Hematopoietic multipotent progenitor cell treated with erythropoietin and hydrocortisone succinate and interleukin-3 and kit ligand, for 8 days (in vitro differentiated cells): Measurements from ENCODE around the gene ITPKB.
A peak's percentile ranks its signal among the peaks of the same experiment; 100 is the strongest.
"Not testable (repeated sequence)": the region's sequence is repeated elsewhere in the genome, so short reads cannot be mapped to it uniquely, and the experiment has no call there.

Experiments
- DNase-seq: peaks from one replicate; pipeline ENCODE4 v3.0.0-alpha.2; 2015

ITPKB gene

DNA sequence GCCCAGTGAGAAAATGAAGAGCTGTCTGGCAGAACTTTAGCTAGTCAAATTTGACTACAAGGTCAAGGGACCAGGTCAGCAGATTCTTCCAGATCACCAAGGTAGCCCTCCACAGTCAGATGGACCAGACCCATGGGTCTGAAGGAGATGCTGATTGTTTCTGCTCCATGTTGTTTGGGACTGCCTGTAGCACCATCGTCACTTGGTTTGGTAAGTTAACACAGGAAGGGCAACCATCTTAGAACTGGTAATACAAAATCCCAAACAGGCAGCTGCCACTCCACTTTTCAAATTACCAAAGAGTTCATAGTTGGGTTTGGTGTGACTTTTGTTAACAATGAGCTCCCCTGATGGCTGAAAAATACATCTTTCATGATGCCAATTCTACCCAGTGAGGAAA, 9.0 kb downstream of the ITPKB start:
- no peak for DNase-seq

DNA sequence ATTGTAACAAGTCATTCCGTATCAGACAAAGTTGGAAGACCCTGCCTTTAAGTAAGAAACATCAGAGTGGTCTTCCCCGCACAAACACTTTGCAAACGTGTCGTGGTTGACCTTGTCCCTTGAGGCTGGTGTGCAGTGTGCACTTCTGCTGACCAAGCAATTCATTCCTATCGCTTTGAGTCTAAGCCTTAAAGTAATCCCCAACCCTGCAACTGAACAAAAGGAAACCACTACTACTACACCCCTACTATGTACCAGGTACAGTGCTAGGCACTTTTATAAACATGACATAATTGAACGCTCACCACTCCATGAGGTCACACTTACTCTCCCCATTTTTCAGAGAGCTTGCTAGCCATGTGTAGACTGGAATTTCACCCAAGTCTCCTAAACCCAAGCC, 10.6 kb downstream of the ITPKB start:
- no peak for DNase-seq

DNA sequence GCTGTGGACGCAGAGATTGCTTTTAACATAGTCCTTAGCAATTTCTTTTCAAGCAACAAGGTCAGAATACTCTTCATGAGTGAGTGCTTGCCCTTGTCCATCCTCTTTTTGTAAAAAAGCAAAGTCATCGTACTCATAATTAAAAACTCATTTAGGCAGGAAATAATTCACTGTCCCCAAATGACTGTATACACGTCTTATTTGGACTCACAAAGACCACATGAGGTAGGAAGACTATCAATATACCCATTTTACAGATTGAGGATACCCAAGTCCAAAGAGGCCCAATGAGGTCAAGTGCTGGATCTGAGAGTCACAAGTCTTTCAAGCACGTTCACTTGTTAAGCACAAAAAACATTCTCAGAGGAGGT, 13.2 kb downstream of the ITPKB start:
- no peak for DNase-seq

DNA sequence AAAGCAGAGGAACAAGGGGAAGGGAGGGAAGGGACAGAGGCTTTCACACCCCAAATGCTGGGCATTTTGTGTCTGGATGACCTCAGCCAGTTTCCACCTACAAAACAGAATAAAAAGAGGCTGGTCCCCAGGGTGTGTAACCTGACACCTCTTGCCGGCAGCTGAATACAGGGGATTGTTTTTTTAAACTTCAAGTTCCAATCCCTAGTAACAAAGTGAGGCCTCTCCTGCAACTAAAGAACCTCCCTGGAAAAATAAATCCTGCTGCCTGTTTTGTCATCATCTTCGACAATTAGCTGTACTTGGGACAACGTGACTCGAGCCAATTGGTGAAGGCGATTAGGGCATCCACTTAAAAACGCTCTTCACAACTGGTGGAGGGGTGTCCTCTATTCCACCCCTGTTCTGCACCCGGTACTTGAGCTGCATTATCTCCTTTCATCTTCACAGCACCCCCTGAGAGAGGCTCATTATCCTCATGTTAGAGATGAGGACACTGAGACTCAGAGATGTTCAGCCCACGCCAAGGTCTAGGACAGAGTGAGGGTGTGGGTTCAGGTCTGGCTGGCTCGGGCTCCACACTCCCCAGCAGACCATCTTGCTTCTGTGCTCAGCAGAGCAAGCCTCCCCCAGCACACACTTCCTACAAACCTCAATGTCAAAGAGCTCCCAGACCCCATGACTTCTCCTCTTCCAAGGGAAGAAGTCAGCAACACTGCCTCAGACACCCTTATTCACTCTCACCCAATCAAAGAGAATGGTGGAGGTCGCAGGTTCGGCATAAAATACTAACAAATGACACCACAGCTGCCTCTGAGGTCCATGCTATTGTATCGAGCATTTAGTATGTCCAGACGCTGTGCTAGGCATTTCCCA, 15.2 kb downstream of the ITPKB start:
- no peak for DNase-seq

DNA sequence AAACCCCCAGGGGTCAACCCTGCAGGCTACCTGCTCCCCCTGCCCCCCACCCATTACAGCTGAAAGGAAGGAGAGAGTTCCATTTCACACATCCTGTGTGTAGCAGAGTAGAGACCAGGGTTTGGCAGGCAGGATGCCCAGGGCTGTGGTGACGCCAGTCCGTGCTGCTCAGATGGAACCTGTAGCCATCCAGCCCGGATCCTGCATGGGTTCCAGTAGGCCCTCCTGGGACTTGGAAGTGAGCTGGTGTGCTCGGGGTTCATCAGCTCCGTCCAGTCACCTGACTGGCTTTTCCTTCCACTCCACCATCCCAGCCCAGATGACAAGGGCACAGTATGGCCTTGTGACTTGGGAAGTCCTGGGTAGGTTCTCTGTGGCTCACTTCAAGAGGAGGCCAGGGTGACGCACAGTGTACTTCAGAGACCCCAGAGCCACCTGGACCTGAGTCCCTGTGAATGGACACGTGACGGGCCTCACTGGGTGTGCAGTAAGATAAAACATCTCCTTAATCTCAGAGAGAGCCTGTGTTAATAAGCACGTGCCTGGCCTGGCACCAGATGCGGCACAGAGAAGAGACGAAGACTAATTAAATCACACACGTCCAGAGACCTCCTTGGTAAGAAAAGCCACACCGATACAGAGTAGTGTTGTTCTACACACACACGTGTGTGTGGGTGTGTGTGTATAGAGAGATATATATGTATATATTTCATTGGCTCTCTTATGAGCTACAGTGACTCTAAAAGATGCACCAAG, 16.0 kb downstream of the ITPKB start:
- no peak for DNase-seq

DNA sequence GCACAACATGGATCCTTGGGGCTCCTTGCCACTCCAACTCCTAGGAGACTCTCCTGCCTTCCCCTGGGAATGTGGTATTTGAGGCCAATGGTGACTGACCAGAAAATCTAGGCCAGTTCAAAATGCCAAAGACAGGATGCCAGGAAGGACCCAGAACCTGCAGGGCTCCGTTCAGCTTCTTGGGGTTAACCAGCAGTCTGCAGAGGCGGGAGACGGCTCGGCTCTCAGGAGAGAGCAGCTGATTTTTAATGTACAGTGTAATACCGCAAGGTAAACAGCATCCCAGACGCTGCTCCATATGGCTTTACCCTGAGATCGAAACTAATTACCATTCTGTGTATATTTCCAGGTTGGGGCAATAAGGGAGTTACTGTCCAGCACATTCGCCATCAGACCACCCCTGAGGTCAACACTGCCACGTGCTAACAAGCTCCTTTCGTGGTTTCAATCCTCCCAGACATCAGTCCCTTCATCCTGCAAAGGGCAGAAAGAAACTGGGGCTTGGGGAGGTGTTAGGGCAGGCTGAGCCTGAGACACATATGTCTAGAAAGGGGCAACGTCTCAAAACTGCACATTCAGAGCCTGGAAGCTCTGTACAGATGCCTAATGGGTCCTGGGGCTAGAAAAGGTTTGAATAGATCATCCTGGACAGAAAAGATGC, 16.7 kb downstream of the ITPKB start:
- no peak for DNase-seq

DNA sequence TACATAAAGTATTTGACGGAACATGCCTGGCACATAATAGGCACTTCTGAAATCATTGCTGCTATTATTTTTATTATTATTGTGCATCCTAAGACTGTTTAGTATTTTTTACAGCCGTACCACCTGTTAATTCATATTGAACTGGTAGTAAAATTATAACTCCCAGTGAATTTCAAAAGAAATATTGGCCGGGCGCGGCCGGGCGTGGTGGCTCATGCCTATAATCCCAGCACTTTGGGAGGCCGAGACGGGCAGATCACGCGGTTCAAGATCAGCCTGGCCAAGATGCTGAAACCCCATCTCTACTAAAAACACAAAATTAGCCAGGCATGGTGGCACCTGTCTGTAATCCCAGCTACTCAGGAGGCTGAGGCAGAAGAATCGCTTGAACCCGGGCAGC, 18.5 kb downstream of the ITPKB start:
- not testable (repeated sequence) for DNase-seq

DNA sequence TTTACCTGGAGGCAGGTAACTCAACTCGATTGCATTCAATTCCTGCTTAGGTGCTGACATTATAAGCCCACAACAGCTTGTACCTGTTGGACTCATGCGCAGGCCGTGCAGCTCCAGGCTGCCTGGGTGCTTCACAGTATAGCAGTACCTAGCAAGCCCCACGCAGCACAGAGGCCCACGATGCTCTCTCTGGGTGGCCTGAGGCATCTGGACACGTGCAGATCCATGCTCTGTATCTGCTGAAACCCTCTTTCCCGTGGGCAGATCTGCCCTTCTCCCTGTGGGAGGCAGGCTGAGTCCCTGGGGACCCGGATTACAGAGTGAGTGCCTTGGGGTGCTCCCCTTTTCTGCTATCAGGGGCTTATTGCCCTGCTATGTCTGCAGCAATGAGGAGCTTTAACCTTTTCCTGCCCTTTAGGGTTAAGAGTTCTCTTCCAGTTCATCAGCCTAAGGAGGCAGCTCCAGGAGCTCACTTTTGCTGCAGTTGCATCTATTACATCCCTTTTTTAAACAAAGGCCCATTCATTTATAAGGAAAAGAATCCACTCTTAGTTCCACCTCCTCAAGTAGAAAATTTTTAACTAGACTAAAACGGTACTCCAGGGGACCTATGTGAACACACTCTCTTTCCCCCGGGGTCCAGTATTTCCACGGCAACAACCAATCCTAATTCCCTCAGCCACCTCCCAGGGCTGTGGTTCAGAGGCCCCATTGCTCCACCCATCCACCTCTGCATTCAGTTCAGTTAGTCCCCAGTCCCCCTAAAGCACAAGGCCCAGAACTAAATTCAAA, 19.3 kb downstream of the ITPKB start:
- no peak for DNase-seq

DNA sequence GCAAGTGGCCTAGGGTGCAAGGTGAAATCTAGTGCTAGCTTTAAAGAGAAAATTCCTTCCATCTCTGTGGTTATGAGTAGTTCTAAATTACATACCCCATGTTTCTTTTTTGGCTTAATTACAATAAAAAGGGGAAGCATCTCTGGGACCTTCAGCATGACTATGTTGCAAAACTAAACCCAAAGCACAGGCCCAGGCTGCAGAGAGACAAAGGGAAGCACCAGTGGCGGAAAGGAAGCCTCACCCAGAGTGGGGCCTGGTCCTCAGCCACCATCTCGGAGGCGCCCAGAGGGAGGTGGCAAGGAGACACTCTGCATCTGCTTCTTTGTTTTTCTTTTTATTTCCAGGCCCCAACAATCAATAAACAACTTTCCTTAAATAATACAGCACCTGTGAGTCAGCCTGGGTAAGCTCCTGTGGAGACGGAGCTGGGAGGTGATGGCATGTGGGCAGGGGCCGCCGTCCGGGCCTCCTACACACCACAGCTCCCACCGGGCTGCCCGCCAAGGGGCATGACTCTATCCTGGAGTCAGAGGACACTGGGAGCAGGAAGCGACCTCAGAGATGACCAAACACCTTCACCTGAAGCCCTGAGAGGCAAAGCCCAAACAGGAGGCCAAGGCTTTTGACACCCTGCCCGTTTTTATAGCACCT, 21.7 kb downstream of the ITPKB start:
- peak; percentile 20 for DNase-seq

DNA sequence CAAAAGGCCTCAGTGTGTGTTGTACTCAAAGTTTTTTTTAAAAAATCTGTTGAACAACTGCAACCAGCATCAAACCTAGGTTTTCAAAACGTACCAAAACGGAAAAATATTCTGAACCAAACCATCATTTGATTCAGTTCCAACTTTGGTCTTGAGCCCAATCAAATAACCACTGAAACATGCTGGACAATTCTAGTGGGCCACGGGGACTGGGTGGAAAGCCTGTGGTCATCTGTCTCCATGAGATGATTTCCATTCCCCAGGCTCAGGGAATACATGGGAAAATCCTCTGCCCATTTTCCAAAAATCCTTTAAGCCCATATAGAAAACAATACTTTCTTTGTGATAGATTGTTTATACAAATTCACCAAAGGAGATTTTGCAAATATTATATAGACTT, 22.5 kb downstream of the ITPKB start:
- DNase-seq: no peak

DNA sequence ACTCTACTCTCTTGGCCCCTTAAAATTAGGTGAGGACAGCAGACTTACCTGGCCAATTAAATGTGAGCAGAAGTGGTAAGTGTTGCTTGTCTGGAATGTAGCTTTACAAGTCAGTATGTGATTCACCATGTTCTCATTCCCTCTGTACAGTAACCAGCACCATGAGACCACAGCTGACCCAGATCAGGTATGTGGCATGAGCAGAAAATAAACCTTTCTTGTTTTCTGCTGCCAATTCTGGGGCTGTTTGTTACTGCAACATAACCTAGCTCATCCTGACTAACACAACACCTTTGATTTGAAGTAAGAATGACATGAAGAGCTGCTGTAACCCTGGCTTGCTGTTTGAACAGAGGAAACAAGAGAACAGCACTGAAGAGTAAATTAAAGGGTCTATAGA, 24.9 kb downstream of the ITPKB start:
- no peak for DNase-seq

DNA sequence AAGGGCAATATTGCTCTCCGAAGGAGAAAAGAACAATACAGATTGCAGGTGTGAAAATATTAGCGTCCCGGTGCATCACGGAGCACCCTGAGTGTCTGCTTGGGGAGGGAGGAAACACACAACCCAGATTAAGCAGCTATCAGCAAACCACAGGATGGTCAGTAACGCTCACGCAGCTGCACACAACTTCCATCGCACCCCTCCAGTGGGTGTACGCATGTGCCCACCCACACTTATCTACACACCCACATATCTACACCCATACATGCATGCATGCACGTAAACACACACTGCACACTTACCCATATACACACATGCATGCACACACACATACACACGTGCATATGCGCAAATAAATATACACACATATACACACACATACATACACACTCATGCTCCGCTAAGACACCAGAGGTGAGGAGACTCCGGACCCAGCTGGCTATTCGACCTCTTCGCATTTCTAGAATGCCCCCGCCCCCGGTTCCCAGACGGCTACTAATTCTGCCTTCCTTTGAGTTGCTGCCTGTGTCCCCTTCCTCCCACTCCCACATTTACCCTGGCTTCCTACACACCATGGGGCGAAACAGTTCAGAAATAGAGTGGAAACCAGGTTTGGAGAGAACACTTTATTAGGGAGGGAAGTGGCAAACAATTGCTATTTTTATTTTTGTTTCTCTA, 26.2 kb downstream of the ITPKB start:
- DNase-seq: peak; percentile 81

DNA sequence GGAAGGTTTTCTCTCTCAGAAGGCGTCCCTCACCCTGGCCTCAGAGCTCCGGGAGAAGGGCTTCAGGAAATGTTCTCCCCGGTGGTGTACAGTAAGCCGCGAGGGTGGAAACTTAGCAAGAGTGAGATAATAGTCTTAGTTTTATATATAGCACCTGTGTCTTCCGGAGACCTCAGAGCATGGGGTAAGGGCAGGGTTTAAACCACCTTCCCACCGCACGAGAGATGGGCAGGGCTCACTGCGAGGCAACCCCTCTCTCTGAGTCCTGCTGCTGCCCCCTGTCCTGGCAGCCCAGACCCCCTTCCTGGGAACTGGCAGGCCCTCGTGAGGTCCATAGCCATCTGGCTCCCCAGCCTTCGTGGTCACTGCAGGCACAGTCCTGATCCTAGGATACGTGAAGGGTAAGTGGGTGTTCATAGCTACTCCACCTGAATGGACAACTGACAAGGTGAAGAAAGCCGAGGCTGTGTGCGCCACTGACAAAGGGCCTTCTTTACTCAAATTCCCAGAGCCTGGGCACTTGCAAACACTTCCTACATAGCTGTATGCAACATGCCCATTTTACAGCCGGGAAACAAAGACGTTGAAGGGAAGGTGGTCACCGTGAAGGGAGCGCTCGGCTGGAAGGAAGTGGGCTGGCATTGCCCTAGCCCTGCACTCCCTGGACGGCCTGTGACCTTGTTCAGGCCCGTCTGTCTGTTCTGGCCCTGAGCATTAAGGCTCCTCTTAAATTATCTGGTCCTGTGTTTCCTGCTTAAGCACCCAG, 26.9 kb downstream of the ITPKB start:
- DNase-seq: no peak

DNA sequence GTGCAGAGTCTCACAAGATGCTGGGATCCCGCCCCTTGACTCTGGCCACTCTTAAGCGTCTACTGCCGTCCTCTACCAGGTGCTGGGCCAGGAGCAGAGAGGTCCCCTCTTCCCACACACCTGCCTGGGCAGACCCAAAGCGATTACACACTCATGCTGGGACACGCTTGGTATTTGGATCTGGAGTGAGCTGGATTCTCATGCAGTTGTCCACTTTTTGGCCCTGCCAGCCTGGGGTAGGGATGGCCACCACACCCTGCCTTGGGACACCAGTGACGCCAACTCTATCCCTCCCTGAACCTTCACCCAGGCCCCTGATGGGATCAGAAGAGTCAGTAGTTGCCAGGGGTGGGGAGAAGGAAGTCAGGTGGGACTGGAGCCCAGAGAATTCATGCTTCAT, 28.6 kb downstream of the ITPKB start:
- no peak for DNase-seq

DNA sequence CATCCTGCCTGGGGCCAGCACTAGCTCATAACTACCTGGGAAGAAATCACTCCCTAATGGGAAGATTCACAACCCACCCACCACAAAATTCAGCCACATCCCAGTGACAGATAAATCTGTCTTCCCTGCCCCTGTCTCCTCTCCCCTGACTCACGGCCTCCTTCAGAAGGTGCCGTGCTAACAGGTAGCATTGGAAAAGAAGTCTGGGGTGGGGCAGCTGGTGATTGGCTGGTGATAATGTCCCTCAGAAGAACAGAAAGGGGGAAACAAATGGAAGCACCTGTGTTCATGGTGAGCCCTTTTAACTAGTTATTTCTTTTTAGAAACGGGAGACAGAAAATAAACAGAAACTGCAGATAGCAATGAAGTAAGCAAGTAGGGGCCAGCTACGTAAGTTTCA, 29.1 kb downstream of the ITPKB start:
- no peak for DNase-seq

DNA sequence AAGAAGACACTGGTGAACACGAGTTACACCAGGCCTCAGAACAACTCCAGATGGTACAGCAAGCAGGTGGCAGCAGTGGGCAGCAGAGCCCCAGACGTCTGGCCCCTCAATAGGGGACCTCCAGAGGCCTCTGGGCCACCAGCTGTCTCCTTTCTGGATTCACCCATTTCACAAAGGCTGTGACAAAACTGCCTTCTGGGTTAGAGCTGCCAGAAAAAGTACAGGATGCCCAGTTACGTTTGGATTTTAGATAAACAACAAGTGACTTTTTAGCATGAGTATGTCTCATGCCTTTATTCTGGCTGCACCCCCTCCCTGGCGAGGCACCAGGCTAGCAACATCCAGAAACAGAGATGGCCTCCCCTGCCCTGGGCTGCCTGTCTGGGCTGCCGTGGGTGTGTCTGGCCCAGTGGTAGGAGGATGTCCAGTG, 30.1 kb downstream of the ITPKB start:
- DNase-seq: no peak

DNA sequence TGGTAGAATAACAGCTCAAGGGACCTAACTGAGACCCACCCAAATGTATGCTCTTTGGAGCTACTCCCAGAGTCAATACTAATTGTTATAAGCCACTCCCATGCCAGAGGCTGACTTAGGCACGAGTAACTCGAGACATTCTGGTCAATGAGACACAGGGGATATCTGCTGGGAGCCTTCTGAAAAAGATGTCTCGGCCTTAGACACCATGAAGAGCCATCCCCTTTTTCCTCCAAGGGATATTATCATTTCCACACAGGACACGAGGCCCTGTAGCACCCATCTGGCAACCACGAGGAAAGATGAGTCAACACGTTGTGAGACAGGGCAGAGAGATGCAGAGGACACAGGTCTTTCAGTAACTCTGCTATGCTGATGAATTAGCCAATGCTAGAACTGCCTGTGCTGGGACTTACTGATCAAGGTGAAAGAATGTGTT, 30.7 kb downstream of the ITPKB start:
- peak; percentile 65 for DNase-seq

DNA sequence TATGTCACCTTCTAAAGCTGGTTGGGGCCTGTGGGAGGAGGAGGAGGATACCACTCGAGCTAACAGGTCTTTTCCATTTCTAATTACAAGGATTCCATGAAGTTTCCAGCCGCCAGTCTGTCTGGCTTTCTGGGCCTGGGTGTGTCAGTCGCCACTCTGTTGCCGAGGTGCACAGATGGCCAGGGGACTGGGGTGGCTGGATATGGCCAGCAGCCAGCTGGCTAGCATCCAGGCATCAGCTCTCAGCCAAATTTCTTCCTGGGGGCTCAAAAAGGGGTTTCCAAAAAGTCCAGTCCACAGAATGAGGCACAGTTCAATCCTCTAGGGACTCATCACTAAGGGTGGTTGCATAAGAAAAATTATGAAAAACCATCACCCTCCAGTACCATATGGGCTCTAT, 32.4 kb downstream of the ITPKB start:
- DNase-seq: peak; percentile 40

DNA sequence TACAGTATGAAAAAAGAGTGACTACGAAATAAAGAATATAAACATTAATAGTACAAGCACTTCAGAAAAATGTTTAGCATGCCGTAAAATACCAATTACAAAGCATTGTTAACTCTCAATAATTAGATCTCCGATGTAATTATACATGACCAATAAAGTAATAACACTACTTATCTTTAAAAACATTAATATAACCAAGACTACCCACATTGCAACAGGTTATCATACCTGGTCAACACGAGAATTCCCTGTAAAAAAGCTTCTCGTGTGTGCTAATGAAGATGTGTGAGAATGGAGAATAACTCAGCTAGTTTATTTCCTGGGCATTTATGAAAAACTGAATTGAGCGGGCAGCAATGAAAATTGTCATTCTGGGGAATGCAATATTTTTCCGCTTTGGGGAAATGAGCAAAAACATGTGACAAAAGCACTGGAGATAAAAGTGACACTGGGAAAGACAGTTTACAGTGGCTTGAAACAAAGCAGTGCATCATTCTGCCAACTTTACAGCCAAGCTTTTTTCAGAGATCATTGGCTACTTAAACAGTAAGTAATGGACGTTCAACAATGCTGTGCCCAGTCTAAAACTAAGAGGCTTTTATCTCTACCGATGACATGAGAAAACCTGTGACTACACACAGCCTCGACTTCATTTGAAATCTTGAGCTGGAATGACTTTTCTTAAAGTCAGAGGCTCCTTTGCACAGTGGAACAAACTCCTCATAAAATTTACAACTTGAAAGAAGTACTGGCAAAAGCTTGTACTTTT, 34.7 kb downstream of the ITPKB start:
- no peak for DNase-seq
